Sigmoid colon (tissue), 7 donors: ENCODE results near the gene RPS6KB1. TPM values are rescaled to one million over a fixed set of nuclear protein-coding genes. Genes with fewer than 3 reads are reported as not detected.
"Not testable (repeated sequence)": the region's sequence is repeated elsewhere in the genome, so short reads cannot be mapped to it uniquely, and the experiment has no call there.

Source experiments
- DNase-seq: peaks from one replicate; pipeline ENCODE4 v3.0.0-alpha.2; 2019
- H3K27ac ChIP-seq, 4 donors: fragments of 200-600 bp; sonication (generic); one replicate each; pipeline ENCODE4 v1.5.1; 2016 to 2019; ENCODE audit warnings: mild to moderate bottlenecking in 1 of 4
- H3K27me3 ChIP-seq, 3 donors: fragments of 200-600 bp; sonication (generic); one replicate each; pipeline ENCODE4 v1.5.1; 2019; ENCODE audit warnings: mild to moderate bottlenecking in 1 of 3
- H3K36me3 ChIP-seq, 4 donors: fragments of 200-600 bp; sonication (generic); one replicate each; pipeline ENCODE4 v1.5.1; 2016 to 2019
- H3K4me1 ChIP-seq, 4 donors: fragments of 200-600 bp; sonication (generic); one replicate each; pipeline ENCODE4 v1.5.1; 2017 to 2019
- H3K4me3 ChIP-seq, 4 donors: fragments of 200-600 bp; sonication (generic); one replicate each; pipeline ENCODE4 v1.5.1; 2017 to 2019; ENCODE audit warnings: mild to moderate bottlenecking in 2 of 4, moderate library complexity in 1 of 4
- H3K9me3 ChIP-seq, 4 donors: fragments of 200-600 bp in 3 of 4; sonication (generic) in 3 of 4; one replicate each; pipeline versions ENCODE4 v1.5.1 to v1.6.1; 2013 to 2019
- EP300 ChIP-seq, 4 donors: sonication (generic); formaldehyde crosslinking; IDR thresholded peaks; one replicate each; pipeline ENCODE4 v1.6.1; 2017; ENCODE audit warnings: antibody characterized with exemption in 4 of 4
- POLR2A ChIP-seq, 2 donors: fragments of 450-650 bp; IDR thresholded peaks; one replicate each; pipeline ENCODE4 v1.6.1; 2016; ENCODE audit warnings: antibody characterized with exemption in 2 of 2, mild to moderate bottlenecking in 2 of 2, moderate library complexity in 2 of 2
- POLR2AphosphoS5 ChIP-seq, 4 donors: sonication (generic); formaldehyde crosslinking; IDR thresholded peaks; one replicate each; pipeline ENCODE4 v1.6.1; 2017; ENCODE audit warnings: antibody characterized with exemption in 4 of 4
- WGBS, 2 donors: extraction: QIAGEN DNeasy Blood & Tissue Kit; methylation state at CpG; one replicate each; pipeline ENCODE4 v1.1.7; 2013; 5-methylcytosine and 5-hydroxymethylcytosine counted together
- intact Hi-C: fragments of 100-400 bp; cut with DNase I; formaldehyde crosslinking; loops from one replicate; pipeline ENCODE4 v1.15.1; 2023
- polyA plus RNA-seq, 3 donors: library from polyadenylated mRNA; stranded (reverse); fragments of 200-250 nt; gene quantifications; one replicate each; pipeline ENCODE4 v1.2.3, GENCODE V29; 2013
- total RNA-seq, 4 donors: library from RNA; depleted of rRNA; stranded (reverse); fragments of >200 nt; gene quantifications; one replicate each; pipeline ENCODE4 v1.1.0, GENCODE V29; 2016
- TF ChIP-seq, protein P1 (sequence below), 4 experiments: fragments of 450-650 bp in 3 of 4; fragments of 200-600 bp in 1 of 4; IDR thresholded peaks; one replicate each; pipeline ENCODE4 v1.5.1; 2016 to 2019; ENCODE audit warnings: antibody characterized with exemption in 4 of 4, mild to moderate bottlenecking in 3 of 4, moderate library complexity in 2 of 4
- donor health status: healthy with polysubstance abuse.
- donor health status: Bipolar disorder and iron deficiency.
- donor health status: healthy.

The RPS6KB1 gene
- total and polyA plus RNA-seq, 7 donors = 8.1 to 63.0 (median 28.9) TPM

DNA sequence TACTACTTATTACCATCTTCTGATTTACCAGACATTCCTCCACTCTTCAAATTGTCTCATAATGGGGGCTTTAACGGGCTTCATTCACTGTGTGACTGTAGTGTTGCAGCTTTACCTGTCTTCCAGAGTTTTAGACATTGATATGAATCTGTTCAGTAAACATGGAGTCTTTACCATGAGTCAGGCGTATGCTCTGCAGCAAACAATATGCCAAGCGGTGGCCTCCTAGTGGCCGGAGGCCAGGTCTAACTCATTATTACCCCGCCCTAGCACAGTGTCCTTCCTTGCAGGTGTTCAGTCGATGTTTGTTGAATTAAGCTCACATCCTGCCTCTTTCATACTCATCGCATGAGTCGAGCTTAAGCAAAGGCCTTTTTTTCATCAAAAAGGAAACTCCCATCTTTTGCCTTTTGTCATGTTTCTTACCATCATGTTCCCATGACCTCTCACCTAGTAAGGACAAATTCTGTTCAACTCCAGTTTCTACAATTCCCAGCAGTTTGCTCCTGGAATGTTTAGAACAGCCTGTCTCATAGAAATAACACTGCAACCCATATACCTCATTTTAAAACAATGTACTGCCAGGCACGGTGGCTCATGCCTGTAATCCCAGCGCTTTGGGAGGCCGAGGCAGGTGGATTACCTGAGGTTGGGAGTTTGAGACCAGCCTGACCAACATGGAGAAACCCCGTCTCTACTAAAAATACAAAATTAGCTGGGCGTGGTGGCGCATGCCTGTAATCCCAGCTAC, 39.6 kb upstream of the RPS6KB1 start:
- Histone ChIP-seq H3K4me1 (peaks cover 0 to 39% (median 35%) of the 10 kb centered on the region in 4 donors), H3K4me3 (no peak overlapping the region), H3K27me3 (no peaks in the 10 kb centered on the region), H3K9me3 (no peaks in the 10 kb centered on the region), H3K27ac (peak overlapping the region; percentile 80 to 91 (median 85)), H3K36me3 (no peaks in the 10 kb centered on the region)
- TF ChIP-seq EP300 (IDR thresholded peaks at IDR 0.05) = no peak
- TF ChIP-seq, protein P1, sequence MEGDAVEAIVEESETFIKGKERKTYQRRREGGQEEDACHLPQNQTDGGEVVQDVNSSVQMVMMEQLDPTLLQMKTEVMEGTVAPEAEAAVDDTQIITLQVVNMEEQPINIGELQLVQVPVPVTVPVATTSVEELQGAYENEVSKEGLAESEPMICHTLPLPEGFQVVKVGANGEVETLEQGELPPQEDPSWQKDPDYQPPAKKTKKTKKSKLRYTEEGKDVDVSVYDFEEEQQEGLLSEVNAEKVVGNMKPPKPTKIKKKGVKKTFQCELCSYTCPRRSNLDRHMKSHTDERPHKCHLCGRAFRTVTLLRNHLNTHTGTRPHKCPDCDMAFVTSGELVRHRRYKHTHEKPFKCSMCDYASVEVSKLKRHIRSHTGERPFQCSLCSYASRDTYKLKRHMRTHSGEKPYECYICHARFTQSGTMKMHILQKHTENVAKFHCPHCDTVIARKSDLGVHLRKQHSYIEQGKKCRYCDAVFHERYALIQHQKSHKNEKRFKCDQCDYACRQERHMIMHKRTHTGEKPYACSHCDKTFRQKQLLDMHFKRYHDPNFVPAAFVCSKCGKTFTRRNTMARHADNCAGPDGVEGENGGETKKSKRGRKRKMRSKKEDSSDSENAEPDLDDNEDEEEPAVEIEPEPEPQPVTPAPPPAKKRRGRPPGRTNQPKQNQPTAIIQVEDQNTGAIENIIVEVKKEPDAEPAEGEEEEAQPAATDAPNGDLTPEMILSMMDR (IDR thresholded peaks at IDR 0.05) = peak in 1 of 4 experiments; percentile 12
- TF ChIP-seq POLR2AphosphoS5 (IDR thresholded peaks at IDR 0.05) = peak in 2 of 4 donors; percentile 5 to 56
- intact Hi-C loops = no loop called here
- WGBS, 2 donors = 47 to 64% methylated on average over 14 of the region's 14 CpGs
- DNase-seq = peak; percentile 65

DNA sequence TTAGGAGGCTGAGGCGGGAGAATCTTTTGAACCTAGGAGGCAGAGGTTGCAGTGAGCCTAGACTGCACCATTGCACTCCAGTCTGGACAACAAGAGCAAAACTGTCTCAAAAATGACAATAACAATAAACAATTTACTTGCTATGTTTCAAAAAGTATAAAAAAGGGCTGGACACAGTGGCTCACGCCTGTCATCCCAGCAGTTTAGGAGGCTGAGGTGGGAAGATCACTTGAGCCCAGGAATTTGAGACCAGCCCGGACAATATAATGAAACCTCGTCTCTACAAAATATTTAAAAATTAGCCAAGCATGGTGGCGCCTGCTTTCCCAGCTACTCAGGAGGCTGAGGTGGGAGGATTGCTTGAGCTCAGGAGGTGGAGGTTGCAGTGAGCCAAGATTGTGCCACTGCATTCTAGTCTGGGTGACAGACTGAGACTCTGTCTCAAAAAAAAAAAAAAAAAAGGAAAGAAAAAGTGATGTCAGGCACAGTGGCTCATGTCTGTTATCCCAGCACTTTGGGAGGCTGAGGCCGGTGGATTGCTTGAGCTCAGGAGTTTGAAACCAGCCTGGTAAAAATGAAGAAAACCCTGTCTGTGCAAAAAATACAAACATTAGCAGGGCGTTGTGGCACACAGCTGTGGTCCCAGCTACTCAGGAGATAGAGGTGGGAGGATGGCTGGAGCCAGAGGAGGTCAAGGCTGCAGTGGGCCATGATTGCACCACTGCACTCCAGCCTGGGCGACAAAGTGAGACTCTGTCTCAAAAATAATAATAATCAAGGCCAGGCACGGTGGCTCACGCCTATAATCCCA, 38.8 kb upstream of the RPS6KB1 start:
- peak; percentile 36 for DNase-seq
- WGBS, 2 donors = 93 to 94% methylated on average over 10 of the region's 10 CpGs

DNA sequence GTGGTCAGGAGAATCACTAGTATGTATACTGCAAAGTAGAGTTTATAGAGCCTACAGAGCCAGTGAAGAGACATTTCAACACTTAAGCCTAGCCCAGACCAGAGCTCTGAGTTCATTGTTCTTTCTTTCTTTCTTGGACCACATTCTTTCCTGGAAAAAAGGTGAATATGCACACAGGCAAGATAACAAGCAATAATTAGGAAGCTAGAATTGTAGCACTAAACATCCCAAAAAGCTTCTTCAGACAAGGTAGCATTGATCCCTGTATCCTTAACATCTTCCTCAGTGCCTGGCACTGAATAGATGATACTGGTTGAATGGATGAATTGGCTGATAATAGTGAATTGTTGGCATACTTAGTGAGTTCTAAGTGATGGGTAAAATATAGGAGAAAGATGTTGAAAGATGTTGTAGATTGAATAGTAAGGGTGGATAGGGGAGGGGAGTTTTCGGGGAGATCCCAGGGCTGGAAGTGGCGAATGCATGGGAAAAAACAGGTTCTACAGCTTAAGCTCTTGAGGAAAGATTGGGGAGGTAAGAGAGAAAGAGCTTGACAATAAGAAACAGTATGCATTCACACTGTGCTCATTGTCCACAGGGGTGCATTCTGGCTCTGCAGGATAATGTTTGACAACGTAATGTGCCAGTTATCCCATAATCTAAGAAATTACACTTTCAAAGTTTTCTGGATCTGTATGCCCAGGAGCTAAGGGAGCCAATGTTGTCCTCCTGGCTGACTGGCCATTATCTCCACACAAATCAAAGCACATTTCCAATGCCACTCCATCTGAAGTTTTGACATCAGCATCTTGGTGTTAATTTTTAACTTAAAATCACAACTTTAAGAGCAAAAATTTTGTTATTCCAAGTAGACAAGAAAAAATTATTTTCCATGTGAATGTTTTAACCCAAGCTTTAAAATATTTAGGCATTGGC, 35.8 kb upstream of the RPS6KB1 start:
- intact Hi-C loops = no loop called here
- peak overlapping the region in 1 of 4 donors; percentile 29 for H3K27ac ChIP-seq
- WGBS, 2 donors = 32 to 80% methylated on average over 3 of the region's 3 CpGs

More for the DNA sequence above, 38.8 kb upstream of the RPS6KB1 start:
- intact Hi-C loops, H3K4me3 ChIP-seq, H3K36me3 ChIP-seq, H3K9me3 ChIP-seq, H3K27me3 ChIP-seq: not testable (repeated sequence)
- Histone ChIP-seq H3K4me1 (peaks cover 0 to 42% (median 34%) of the 10 kb centered on the region in 4 donors), H3K27ac (peak overlapping the region; percentile 80 to 91 (median 85))

DNA sequence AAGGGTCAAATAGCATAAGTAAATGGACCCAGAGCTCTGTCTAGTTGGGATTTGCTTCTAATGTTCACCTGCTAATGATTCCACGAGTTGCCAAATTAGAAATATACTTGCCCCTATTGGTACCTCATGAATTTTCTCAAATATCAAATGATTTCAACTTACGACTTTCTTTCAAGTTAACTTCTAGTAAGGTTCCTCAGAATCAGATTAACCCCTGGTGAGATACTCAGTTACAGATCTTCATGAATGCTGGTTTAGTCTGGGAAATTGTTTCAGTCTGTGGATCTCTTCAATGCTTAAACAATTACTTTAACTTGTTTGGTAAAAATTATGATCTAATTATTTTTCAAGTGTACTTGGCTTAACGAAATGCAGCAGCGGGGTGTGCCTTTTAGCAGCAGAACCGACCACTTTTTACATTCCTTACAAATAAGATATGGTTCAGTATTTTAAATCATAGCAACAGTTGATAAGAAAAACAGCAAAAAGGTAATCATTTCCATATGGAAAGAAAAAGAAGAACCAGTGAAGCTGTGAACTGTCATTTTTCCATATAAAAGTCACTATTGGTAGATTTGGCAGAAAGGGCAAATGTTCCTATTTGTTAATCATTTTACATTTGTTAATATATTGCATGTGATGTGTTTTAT, 34.6 kb upstream of the RPS6KB1 start:
- WGBS, 2 donors = 64 to 82% methylated on average over 5 of the region's 5 CpGs
- TF ChIP-seq POLR2AphosphoS5 (IDR thresholded peaks at IDR 0.05) (no peak), POLR2A (IDR thresholded peaks at IDR 0.05) (no peak), EP300 (IDR thresholded peaks at IDR 0.05) (no peak)
- TF ChIP-seq, protein P1 (IDR thresholded peaks at IDR 0.05) = no peak

More for the DNA sequence above, 35.8 kb upstream of the RPS6KB1 start:
- H3K36me3 ChIP-seq = peaks cover 0 to 16% (median 8%) of the 10 kb centered on the region in 4 donors
- H3K4me1 ChIP-seq = peaks cover 0 to 30% (median 21%) of the 10 kb centered on the region in 4 donors
- H3K4me3 ChIP-seq = no peak overlapping the region
- TF ChIP-seq POLR2A (IDR thresholded peaks at IDR 0.05) (no peak), EP300 (IDR thresholded peaks at IDR 0.05) (no peak), POLR2AphosphoS5 (IDR thresholded peaks at IDR 0.05) (no peak)
- H3K27me3 ChIP-seq = no peaks in the 10 kb centered on the region
- DNase-seq = peak; percentile 4
- H3K9me3 ChIP-seq = no peaks in the 10 kb centered on the region

DNA sequence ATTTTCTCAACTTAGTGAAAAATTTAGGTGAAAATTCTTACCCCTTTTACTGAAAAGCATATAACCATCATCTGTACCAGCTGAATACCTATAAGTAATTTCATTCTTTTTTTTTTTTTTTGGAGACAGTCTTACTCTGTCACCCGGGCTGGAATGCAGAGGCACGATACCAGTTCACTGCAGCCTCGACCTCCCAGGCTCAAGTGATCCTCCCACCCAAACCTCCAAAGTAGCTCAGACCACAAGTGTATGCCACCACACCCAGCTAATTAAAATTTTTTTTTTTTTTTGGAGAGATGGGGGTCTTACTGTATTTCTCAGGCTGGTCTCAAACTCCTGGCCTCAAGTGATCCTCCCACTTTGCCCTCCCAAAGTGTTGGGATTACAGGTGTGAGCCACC, 34.0 kb upstream of the RPS6KB1 start:
- intact Hi-C loops = loop anchor here (1.0 kb wide), 1 partner anchor 106 kb away; no protein-coding TSS in a partner anchor
- H3K27ac ChIP-seq = no peak overlapping the region
- no peaks in the 10 kb centered on the region for H3K9me3 ChIP-seq
- H3K36me3 ChIP-seq = peaks cover 0 to 32% (median 14%) of the 10 kb centered on the region in 4 donors
- peaks cover 0 to 12% (median 4%) of the 10 kb centered on the region in 4 donors for H3K4me1 ChIP-seq
- TF ChIP-seq EP300 (IDR thresholded peaks at IDR 0.05) = no peak
- no peak for TF ChIP-seq POLR2AphosphoS5 (IDR thresholded peaks at IDR 0.05)
- TF ChIP-seq, protein P1 (IDR thresholded peaks at IDR 0.05) = no peak
- no peak for TF ChIP-seq POLR2A (IDR thresholded peaks at IDR 0.05)
- WGBS, 2 donors = 59 to 77% methylated on average over 3 of the region's 3 CpGs
- no peak overlapping the region for H3K4me3 ChIP-seq
- H3K27me3 ChIP-seq = no peaks in the 10 kb centered on the region
- DNase-seq = peak; percentile 61

More for the DNA sequence above, 34.6 kb upstream of the RPS6KB1 start:
- peaks cover 0 to 18% (median 9%) of the 10 kb centered on the region in 4 donors for H3K4me1 ChIP-seq
- intact Hi-C loops = no loop called here
- no peak overlapping the region for H3K27ac ChIP-seq
- H3K36me3 ChIP-seq = peaks cover 0 to 26% (median 12%) of the 10 kb centered on the region in 4 donors
- H3K27me3 ChIP-seq = no peaks in the 10 kb centered on the region
- H3K4me3 ChIP-seq = no peak overlapping the region
- peak; percentile 10 for DNase-seq
- no peaks in the 10 kb centered on the region for H3K9me3 ChIP-seq
